Heart left ventricle (tissue), 16 donors: ENCODE results near the gene BIRC5. TPM values are rescaled to one million over a fixed set of nuclear protein-coding genes. Genes with fewer than 3 reads are reported as not detected.

Experiments
- ATAC-seq, 4 donors: fragments of 200-7000 bp; cut with Tn5 transposase; one replicate each; pipeline ENCODE4 v1.9.1; 2020 to 2022; ENCODE audit warnings: moderate library complexity in 4 of 4, mild to moderate bottlenecking in 3 of 4, moderate number of reproducible peaks in 1 of 4
- DNase-seq, 5 donors: peaks; one replicate each; pipeline ENCODE4 v3.0.0-alpha.2; 2020
- H3K27ac ChIP-seq, 12 donors: fragments of 200-600 bp; sonication (generic) in 4 of 12; one replicate each; pipeline versions ENCODE4 v1.5.0 to v1.8.0; 2016 to 2022; ENCODE audit warnings: mild to moderate bottlenecking in 2 of 12
- H3K27me3 ChIP-seq, 9 donors: fragments of 200-600 bp; sonication (generic) in 2 of 9; one replicate each; pipeline versions ENCODE4 v1.5.1 to v1.8.0; 2016 to 2022; ENCODE audit warnings: mild to moderate bottlenecking in 3 of 9
- H3K36me3 ChIP-seq, 9 donors: fragments of 200-600 bp; sonication (generic) in 2 of 9; one replicate each; pipeline versions ENCODE4 v1.5.0 to v1.8.0; 2018 to 2022; ENCODE audit warnings: mild to moderate bottlenecking in 2 of 9
- H3K4me1 ChIP-seq, 12 donors: fragments of 200-600 bp; sonication (generic) in 4 of 12; one replicate each; pipeline versions ENCODE4 v1.5.0 to v1.8.0; 2016 to 2022; ENCODE audit warnings: mild to moderate bottlenecking in 3 of 12
- H3K4me3 ChIP-seq, 12 donors: fragments of 200-600 bp; sonication (generic) in 4 of 12; one replicate each; pipeline versions ENCODE4 v1.5.0 to v1.8.0; 2017 to 2022; ENCODE audit warnings: mild to moderate bottlenecking in 9 of 12, moderate library complexity in 4 of 12
- H3K9me3 ChIP-seq, 12 donors: fragments of 200-600 bp; sonication (generic) in 4 of 12; one replicate each; pipeline versions ENCODE4 v1.5.0 to v1.8.0; 2016 to 2022; ENCODE audit warnings: mild to moderate bottlenecking in 1 of 12
- POLR2A ChIP-seq, 2 donors: fragments of 450-650 bp; IDR thresholded peaks; one replicate each; pipeline ENCODE4 v1.6.1; 2017; ENCODE audit warnings: antibody characterized with exemption in 2 of 2, mild to moderate bottlenecking in 2 of 2, moderate library complexity in 2 of 2
- WGBS, 4 donors: extraction: QIAGEN DNeasy Blood & Tissue Kit in 2 of 4; methylation state at CpG; one replicate each; pipeline versions ENCODE4 v1.1.5 to v1.1.7; 2013 to 2018; 5-methylcytosine and 5-hydroxymethylcytosine counted together
- intact Hi-C, 10 donors: fragments of 100-400 bp; cut with DNase I; formaldehyde crosslinking; loops; one replicate each; pipeline versions ENCODE4 v1.11.1 to v1.14.2; 2022
- polyA plus RNA-seq, 2 donors: library from polyadenylated mRNA; stranded (reverse); fragments of 200-250 nt; gene quantifications; one replicate each; pipeline ENCODE4 v1.2.3, GENCODE V29; 2013
- total RNA-seq, 9 donors: library from RNA; depleted of rRNA in 2 of 9; stranded (reverse); fragments of >200 nt in 2 of 9; fragmentation: NEBNext Ultra II Directional in 3 of 9; extraction: Animal tissue kit (Norgen Biotek cat#: 25700) in 3 of 9; gene quantifications; one replicate each; pipeline versions ENCODE4 v1.1.0 to v1.2.4, GENCODE V29; 2016 to 2023
- TF ChIP-seq, protein P1 (sequence below), 12 donors: fragments of 200-600 bp; sonication (generic) in 4 of 12; IDR thresholded peaks; one replicate each; pipeline versions ENCODE4 v1.5.0 to v1.8.0; 2018 to 2022; ENCODE audit warnings: antibody characterized with exemption in 12 of 12, mild to moderate bottlenecking in 5 of 12
- donor health status: ischemic (EF 13 %, LVEDD 7.1; RV severe dilation, severe dysfunction).
- donor health status: healthy with polysubstance abuse.
- donor health status: DM: no; HTN: yes; CAD: no.
- donor health status: DM: no; HTN: no; CAD: no.
- donor health status: ischemic (EF 25% LVEDD 6.9; RV normal size, moderate dysfunction).
- donor health status: ischemic (EF 25% LVEDD 5.7; RV mildly dilated, moderate dysfunction).
- donor health status: healthy.
- donor health status: DM: yes; HTN: yes; CAD: no.
- donor health status: ischemic (EF 35%, LVEDD 5.7; RV mildly dilated, moderate dysfunction).
- donor health status: nonischemic (EF 11% LVEDD 7.7; RV severe dilation, severe dysfunction).
- donor health status: DM: yes; HTN: yes; CAD: no.
- donor health status: PGD.
- donor health status: ischemic (EF 29% LVEDD 5.4; RV normal size, mild dysfunction).
- donor health status: nonischemic (EF 23%, LVEDD 6.1; RV moderate dilation, normal function).

The BIRC5 gene
- total and polyA plus RNA-seq, 11 donors: 0.11 to 10.9 (median 0.85) TPM; not detected in 2

DNA sequence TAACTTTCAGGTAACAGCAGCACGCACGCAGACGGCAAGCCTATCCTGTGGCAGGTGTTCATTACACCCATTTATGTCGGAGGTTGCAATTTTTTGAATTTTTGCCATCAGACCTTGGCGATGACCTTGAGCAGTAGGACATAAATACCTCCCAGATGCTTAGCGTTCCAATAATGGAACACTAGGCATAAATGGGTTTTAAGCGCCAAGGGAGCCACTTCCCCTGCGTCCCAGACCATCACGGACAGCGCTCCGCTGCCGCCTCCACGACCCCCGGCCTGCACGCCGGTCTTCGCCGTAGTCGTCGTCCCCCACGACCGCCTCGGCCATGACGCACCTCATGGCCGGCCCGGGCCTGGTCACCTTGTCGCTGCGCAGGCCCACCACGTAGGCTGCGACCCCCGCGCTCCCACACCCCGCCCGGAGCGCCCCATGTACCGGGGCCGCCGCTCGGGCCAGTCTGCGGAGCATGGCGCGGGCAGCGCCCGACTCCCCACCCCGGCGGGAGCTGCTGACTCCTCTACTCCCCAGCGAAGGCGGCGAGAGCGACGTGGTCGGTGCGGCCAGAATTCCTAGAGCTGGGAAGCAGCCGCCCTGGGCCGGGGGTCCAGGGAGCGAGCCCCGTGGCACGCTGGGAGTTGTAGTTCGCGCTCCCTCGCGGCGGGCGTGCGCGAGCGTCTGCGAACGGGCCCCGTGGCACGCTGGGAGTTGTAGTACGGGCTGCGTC is 40.1 kb downstream of the BIRC5 start:
- TF ChIP-seq POLR2A (IDR thresholded peaks at IDR 0.05): peak; percentile 21 to 66
- TF ChIP-seq, protein P1, sequence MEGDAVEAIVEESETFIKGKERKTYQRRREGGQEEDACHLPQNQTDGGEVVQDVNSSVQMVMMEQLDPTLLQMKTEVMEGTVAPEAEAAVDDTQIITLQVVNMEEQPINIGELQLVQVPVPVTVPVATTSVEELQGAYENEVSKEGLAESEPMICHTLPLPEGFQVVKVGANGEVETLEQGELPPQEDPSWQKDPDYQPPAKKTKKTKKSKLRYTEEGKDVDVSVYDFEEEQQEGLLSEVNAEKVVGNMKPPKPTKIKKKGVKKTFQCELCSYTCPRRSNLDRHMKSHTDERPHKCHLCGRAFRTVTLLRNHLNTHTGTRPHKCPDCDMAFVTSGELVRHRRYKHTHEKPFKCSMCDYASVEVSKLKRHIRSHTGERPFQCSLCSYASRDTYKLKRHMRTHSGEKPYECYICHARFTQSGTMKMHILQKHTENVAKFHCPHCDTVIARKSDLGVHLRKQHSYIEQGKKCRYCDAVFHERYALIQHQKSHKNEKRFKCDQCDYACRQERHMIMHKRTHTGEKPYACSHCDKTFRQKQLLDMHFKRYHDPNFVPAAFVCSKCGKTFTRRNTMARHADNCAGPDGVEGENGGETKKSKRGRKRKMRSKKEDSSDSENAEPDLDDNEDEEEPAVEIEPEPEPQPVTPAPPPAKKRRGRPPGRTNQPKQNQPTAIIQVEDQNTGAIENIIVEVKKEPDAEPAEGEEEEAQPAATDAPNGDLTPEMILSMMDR (IDR thresholded peaks at IDR 0.05): peak in 1 of 12 donors; percentile 10
- Histone ChIP-seq H3K4me3 (peak overlapping the region; percentile 67 to 100 (median 96)), H3K9me3 (no peaks in the 10 kb centered on the region), H3K27me3 (no peaks in the 10 kb centered on the region), H3K36me3 (no peaks in the 10 kb centered on the region), H3K4me1 (peaks cover 0 to 73% (median 32%) of the 10 kb centered on the region in 12 donors), H3K27ac (peak overlapping the region; percentile 82 to 96 (median 94))
- DNase-seq (peak; percentile 86 to 94 (median 89)), ATAC-seq (peak; percentile 41 to 86 (median 80))
- WGBS, 4 donors: 2 to 12% (median 4%) methylated on average over 22 to 73 of the region's 73 CpGs
- intact Hi-C loops: loop anchor here in 9 of 10 donors (2.0 to 5.0 kb wide), 6 partner anchors 67 to 168 kb away; partner anchors contain the start of genes TMC6 (in 2 of the 9), AFMID (in 1 of the 9) and TK1 (in 1 of the 9)

DNA sequence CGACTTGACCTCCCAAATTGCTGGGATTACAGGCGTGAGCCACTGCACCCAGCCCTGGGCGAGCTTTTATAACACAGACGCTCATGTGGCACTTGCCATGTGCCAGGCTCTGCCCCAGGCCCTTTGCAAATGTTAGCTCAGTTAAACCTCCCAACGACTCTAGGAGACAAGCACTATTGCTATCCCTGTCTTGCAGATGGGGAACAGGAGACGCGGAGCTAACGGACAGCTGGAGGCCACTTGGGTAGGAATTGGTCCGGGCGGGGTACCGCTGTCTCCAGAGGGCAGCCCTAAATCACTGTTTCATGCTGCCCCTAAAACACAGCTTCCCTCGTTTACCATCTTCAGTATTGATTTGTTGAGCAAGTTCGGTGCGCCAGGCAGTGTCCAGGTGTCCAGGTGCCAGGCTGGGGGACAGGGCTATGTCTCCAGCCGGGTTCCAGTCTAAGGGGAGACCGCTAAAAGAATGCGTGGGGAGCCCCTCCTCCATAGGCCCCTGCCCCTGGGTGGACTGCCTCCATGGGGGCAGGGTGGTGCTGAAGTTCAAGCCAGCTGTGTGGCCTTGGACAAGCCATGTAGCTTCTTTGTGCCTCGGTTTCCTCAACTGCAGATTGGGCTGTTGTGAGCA is 41.1 kb downstream of the BIRC5 start:
- 88 to 95% (median 91%) methylated on average over 18 of the region's 18 CpGs for WGBS, 4 donors
- Histone ChIP-seq H3K9me3 (no peaks in the 10 kb centered on the region), H3K4me3 (no peak overlapping the region), H3K27me3 (no peaks in the 10 kb centered on the region), H3K36me3 (no peaks in the 10 kb centered on the region), H3K4me1 (peaks cover 0 to 84% (median 32%) of the 10 kb centered on the region in 12 donors), H3K27ac (peak overlapping the region in 1 of 12 donors; percentile 93)
- no peak for DNase-seq
- TF ChIP-seq, protein P1 (IDR thresholded peaks at IDR 0.05): no peak
- TF ChIP-seq POLR2A (IDR thresholded peaks at IDR 0.05): no peak
- intact Hi-C loops: no loop called here
- ATAC-seq: no peak

DNA sequence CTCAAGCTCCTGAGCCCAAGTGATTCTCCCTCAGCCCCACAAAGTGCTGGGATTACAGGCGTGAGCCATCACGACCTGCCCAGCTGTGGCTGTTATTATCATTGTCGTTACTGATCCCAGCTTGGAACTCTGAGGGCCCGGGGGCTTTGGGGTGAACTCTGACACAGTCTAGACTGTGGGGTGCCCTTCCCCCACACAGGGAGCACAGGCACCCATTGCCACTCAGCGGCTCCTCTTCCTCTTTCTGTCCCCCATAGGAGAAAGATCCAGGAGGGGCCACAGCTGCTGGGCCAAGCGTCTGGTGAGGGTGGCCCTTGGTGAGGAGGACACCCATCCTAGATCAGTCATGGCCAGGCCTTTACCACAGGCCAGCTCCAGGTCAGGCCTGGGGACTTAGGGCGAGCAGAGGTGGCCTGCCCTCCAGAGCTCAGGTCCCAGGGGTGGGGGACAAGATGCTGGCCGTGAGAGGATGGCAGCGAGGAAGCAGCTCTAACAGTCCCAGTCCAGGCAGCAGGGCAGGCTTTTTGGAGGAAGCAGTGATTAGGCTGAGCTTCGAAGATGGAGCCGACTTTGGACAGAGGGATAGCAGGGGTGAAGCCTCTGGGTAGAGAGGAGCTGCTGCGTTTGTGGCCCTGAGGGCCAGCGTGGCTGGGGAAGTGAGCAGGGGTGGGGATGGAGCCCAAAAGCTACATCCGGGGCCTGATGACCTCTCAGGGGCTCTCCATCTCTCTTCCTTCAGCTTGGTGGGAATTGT is 42.1 kb downstream of the BIRC5 start:
- no peaks in the 10 kb centered on the region for H3K27me3 ChIP-seq
- no peak for ATAC-seq
- no peaks in the 10 kb centered on the region for H3K9me3 ChIP-seq
- 67 to 83% (median 76%) methylated on average over 10 to 14 of the region's 14 CpGs for WGBS, 4 donors
- intact Hi-C loops: no loop called here
- DNase-seq: peak in 1 of 5 donors; percentile 17
- H3K36me3 ChIP-seq: no peaks in the 10 kb centered on the region
- no peak for TF ChIP-seq POLR2A (IDR thresholded peaks at IDR 0.05)
- TF ChIP-seq, protein P1 (IDR thresholded peaks at IDR 0.05): no peak
- peak overlapping the region in 3 of 12 donors; percentile 48 to 93 (median 53) for H3K27ac ChIP-seq
- H3K4me1 ChIP-seq: peaks cover 0 to 83% (median 26%) of the 10 kb centered on the region in 12 donors
- no peak overlapping the region for H3K4me3 ChIP-seq
